ENCODE data around the gene CACNB2. TPM values are rescaled to one million over a fixed set of nuclear protein-coding genes. Genes with fewer than 3 reads are reported as not detected.

Gene CACNB2
- total and polyA plus RNA-seq, 2 of the 13 experiments (the other 11 are each of a cell fraction or from before 2014, with no cell fraction given) = not detected

DNA sequence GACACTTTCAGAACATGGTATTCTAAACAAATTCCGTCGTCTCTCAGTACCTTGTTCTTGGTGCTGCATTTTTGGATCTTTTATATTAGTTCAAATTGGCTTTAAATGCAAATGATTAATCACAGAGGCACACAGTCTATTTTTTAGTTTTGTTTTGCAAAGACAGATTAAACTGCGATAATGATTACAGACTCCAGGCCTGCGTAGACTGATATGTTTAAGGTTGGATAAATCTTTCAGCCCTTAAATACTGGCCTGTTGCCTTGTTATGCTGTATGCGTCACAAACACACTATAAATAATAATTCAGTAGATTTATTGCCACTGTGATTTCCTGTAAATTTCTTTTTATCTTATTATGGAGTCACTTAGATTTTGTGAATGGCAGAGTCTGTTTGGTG, 19.3 kb downstream of the CACNB2 start:
- no peak overlapping the region for H3K9ac ChIP-seq (ENCODE audit: insufficient read depth, low read depth, low read length)
- BruUV-seq (replicated peaks) = no TSS peak
- in situ Hi-C loops (cut with HindIII; ENCODE audit: extremely low pct_ligation_motif_present, low pct_unique_long_range_greater_than_20kb) (no loop called here), intact Hi-C loops (cut with micrococcal nuclease; ENCODE audit: unreplicated experiment) (no loop called here)
- FAIRE-seq (no peak), ATAC-seq (no peak), DNase-seq (ENCODE audit: low spot score) (no peak)
- no peaks in the 10 kb centered on the region for H3K36me3 ChIP-seq (replicated peaks in 1 of 2; ENCODE audit: control insufficient read depth in 1 of 2, insufficient read depth in 2 of 2, low read length in 2 of 2)
- H3K9me3 ChIP-seq (ENCODE audit: low read length) = no peaks in the 10 kb centered on the region
- H3K27me3 ChIP-seq (ENCODE audit: control insufficient read depth in 1 of 2, insufficient read depth in 2 of 2, low read length in 2 of 2) = peaks cover 0 to 3% of the 10 kb centered on the region in 2 experiments; a peak in 1 of 5 replicates
- WGBS (ENCODE audit: low lambda C conversion rate) = 76% methylated on average over 5 of the region's 5 CpGs
- H3K4me2 ChIP-seq (ENCODE audit: low read depth, low read length) = no peak overlapping the region
- H3K4me3 ChIP-seq (replicated peaks in 1 of 3; ENCODE audit: insufficient read depth in 1 of 3, low read depth in 2 of 3, low read length in 3 of 3) = no peak overlapping the region
- no peaks in the 10 kb centered on the region for H4K20me1 ChIP-seq (ENCODE audit: insufficient read depth, low read length)
- no peaks in the 10 kb centered on the region for H3K4me1 ChIP-seq (ENCODE audit: insufficient read depth, low read length)
- ChIA-PET CTCF (ENCODE audit: low intra/inter-chr PET ratio, low total read pairs) (no interaction called here), POLR2A (no interaction called here)
- H3K27ac ChIP-seq (ENCODE audit: extremely low read length, insufficient read depth, low read length) = no peak overlapping the region
- no peak overlapping the region for H2AFZ ChIP-seq (ENCODE audit: low read length)
- no peaks in the 10 kb centered on the region for H3K79me2 ChIP-seq (ENCODE audit: insufficient read depth, low read length)
- TF ChIP-seq RAD21 (CRISPR knock-in tag; IDR thresholded peaks at IDR 0.05) (no peak), ZNF124 (CRISPR knock-in tag; IDR thresholded peaks at IDR 0.05) (no peak), CHD4 (IDR thresholded peaks at IDR 0.05; ENCODE audit: borderline replicate concordance, low read length) (no peak), ZFYVE20 (CRISPR knock-in tag; IDR thresholded peaks at IDR 0.05; ENCODE audit: borderline replicate concordance, low read depth) (no peak), POLR2G (IDR thresholded peaks at IDR 0.05; ENCODE audit: low read depth, low read length) (no peak), EHMT2 (IDR thresholded peaks at IDR 0.05; ENCODE audit: borderline replicate concordance, low read depth, low read length) (no peak), HNRNPUL1 (IDR thresholded peaks at IDR 0.05; ENCODE audit: low read depth, low read length) (no peak), MZF1 (CRISPR knock-in tag; IDR thresholded peaks at IDR 0.05; ENCODE audit: borderline replicate concordance) (no peak), ZBTB3 (CRISPR knock-in tag; IDR thresholded peaks at IDR 0.05; ENCODE audit: borderline replicate concordance, low read depth) (no peak), RELA (CRISPR knock-in tag; IDR thresholded peaks at IDR 0.05) (no peak)
- TF ChIP-seq, protein P1, sequence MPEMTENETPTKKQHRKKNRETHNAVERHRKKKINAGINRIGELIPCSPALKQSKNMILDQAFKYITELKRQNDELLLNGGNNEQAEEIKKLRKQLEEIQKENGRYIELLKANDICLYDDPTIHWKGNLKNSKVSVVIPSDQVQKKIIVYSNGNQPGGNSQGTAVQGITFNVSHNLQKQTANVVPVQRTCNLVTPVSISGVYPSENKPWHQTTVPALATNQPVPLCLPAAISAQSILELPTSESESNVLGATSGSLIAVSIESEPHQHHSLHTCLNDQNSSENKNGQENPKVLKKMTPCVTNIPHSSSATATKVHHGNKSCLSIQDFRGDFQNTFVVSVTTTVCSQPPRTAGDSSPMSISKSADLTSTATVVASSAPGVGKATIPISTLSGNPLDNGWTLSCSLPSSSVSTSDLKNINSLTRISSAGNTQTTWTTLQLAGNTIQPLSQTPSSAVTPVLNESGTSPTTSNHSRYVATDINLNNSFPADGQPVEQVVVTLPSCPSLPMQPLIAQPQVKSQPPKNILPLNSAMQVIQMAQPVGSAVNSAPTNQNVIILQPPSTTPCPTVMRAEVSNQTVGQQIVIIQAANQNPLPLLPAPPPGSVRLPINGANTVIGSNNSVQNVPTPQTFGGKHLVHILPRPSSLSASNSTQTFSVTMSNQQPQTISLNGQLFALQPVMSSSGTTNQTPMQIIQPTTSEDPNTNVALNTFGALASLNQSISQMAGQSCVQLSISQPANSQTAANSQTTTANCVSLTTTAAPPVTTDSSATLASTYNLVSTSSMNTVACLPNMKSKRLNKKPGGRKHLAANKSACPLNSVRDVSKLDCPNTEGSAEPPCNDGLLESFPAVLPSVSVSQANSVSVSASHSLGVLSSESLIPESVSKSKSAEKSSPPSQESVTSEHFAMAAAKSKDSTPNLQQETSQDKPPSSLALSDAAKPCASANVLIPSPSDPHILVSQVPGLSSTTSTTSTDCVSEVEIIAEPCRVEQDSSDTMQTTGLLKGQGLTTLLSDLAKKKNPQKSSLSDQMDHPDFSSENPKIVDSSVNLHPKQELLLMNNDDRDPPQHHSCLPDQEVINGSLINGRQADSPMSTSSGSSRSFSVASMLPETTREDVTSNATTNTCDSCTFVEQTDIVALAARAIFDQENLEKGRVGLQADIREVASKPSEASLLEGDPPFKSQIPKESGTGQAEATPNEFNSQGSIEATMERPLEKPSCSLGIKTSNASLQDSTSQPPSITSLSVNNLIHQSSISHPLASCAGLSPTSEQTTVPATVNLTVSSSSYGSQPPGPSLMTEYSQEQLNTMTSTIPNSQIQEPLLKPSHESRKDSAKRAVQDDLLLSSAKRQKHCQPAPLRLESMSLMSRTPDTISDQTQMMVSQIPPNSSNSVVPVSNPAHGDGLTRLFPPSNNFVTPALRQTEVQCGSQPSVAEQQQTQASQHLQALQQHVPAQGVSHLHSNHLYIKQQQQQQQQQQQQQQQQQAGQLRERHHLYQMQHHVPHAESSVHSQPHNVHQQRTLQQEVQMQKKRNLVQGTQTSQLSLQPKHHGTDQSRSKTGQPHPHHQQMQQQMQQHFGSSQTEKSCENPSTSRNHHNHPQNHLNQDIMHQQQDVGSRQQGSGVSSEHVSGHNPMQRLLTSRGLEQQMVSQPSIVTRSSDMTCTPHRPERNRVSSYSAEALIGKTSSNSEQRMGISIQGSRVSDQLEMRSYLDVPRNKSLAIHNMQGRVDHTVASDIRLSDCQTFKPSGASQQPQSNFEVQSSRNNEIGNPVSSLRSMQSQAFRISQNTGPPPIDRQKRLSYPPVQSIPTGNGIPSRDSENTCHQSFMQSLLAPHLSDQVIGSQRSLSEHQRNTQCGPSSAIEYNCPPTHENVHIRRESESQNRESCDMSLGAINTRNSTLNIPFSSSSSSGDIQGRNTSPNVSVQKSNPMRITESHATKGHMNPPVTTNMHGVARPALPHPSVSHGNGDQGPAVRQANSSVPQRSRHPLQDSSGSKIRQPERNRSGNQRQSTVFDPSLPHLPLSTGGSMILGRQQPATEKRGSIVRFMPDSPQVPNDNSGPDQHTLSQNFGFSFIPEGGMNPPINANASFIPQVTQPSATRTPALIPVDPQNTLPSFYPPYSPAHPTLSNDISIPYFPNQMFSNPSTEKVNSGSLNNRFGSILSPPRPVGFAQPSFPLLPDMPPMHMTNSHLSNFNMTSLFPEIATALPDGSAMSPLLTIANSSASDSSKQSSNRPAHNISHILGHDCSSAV (CRISPR knock-in tag; IDR thresholded peaks at IDR 0.05; ENCODE audit: borderline replicate concordance) = no peak
- TF ChIP-seq, protein P2, sequence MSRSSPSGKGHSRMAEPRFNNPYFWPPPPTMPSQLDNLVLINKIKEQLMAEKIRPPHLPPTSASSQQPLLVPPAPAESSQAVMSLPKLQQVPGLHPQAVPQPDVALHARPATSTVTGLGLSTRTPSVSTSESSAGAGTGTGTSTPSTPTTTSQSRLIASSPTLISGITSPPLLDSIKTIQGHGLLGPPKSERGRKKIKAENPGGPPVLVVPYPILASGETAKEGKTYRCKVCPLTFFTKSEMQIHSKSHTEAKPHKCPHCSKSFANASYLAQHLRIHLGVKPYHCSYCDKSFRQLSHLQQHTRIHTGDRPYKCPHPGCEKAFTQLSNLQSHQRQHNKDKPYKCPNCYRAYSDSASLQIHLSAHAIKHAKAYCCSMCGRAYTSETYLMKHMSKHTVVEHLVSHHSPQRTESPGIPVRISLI (CRISPR knock-in tag; IDR thresholded peaks at IDR 0.05; ENCODE audit: borderline replicate concordance) = no peak
- TF ChIP-seq, protein P3, sequence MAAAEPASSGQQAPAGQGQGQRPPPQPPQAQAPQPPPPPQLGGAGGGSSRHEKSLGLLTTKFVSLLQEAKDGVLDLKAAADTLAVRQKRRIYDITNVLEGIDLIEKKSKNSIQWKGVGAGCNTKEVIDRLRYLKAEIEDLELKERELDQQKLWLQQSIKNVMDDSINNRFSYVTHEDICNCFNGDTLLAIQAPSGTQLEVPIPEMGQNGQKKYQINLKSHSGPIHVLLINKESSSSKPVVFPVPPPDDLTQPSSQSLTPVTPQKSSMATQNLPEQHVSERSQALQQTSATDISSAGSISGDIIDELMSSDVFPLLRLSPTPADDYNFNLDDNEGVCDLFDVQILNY (CRISPR knock-in tag; conservative IDR thresholded peaks at IDR 0.05) = no peak
